ENCODE results near the gene BMP4.

GRCh38 chr14:53979113-53979681 is 22.6 kb upstream of the BMP4 start:
- TF ChIP-seq, protein P1, sequence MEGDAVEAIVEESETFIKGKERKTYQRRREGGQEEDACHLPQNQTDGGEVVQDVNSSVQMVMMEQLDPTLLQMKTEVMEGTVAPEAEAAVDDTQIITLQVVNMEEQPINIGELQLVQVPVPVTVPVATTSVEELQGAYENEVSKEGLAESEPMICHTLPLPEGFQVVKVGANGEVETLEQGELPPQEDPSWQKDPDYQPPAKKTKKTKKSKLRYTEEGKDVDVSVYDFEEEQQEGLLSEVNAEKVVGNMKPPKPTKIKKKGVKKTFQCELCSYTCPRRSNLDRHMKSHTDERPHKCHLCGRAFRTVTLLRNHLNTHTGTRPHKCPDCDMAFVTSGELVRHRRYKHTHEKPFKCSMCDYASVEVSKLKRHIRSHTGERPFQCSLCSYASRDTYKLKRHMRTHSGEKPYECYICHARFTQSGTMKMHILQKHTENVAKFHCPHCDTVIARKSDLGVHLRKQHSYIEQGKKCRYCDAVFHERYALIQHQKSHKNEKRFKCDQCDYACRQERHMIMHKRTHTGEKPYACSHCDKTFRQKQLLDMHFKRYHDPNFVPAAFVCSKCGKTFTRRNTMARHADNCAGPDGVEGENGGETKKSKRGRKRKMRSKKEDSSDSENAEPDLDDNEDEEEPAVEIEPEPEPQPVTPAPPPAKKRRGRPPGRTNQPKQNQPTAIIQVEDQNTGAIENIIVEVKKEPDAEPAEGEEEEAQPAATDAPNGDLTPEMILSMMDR (IDR thresholded peaks at IDR 0.05): no peak
- TF ChIP-seq POLR2A (IDR thresholded peaks at IDR 0.05): no peak
